Liver (tissue), 3 donors: ENCODE data around the gene KIF18B.

Experiments
- ATF3 ChIP-seq: IDR thresholded peaks from 2 replicates; pipeline ENCODE4 v1.6.1; 2016; ENCODE audit warnings: antibody characterized with exemption
- CTCF ChIP-seq: fragments of 150-350 bp; IDR thresholded peaks from 2 replicates; pipeline ENCODE4 v1.5.1; 2017; ENCODE audit warnings: improper control_type of control experiment, low read depth, low read length; ENCODE audit not compliant: missing input control
- GABPA ChIP-seq, 2 donors: IDR thresholded peaks in 1 of 2; conservative IDR thresholded peaks in 1 of 2; 2 replicates each; pipeline ENCODE4 v1.6.1; 2016; ENCODE audit warnings: antibody characterized with exemption in 2 of 2, mild to moderate bottlenecking in 1 of 2, moderate library complexity in 1 of 2
- JUND ChIP-seq, 2 donors: IDR thresholded peaks; 2 replicates each; pipeline ENCODE4 v1.6.1; 2016; ENCODE audit warnings: antibody characterized with exemption in 2 of 2
- MAX ChIP-seq: IDR thresholded peaks from 2 replicates; pipeline ENCODE4 v1.6.1; 2016; ENCODE audit warnings: antibody characterized with exemption
- REST ChIP-seq: IDR thresholded peaks from 2 replicates; pipeline ENCODE4 v1.6.1; 2016; ENCODE audit warnings: antibody characterized with exemption, mild to moderate bottlenecking
- SP1 ChIP-seq: IDR thresholded peaks from 2 replicates; pipeline ENCODE4 v1.6.1; 2018; ENCODE audit warnings: antibody characterized with exemption, mild to moderate bottlenecking
- YY1 ChIP-seq: IDR thresholded peaks from 2 replicates; pipeline ENCODE4 v1.6.1; 2016; ENCODE audit warnings: antibody characterized with exemption, mild to moderate bottlenecking
- donor health status: healthy.
- donor health status: healthy.

- TF ChIP-seq YY1 = no peak
- no peak for TF ChIP-seq SP1
- TF ChIP-seq REST = no peak
- TF ChIP-seq CTCF = no peak
- no peak for TF ChIP-seq MAX
- no peak for TF ChIP-seq ATF3
- no peak for TF ChIP-seq GABPA (IDR thresholded peaks at IDR 0.05 in 1 of 2, conservative IDR thresholded peaks at IDR 0.05 in 1 of 2)
- TF ChIP-seq JUND (IDR thresholded peaks at IDR 0.05) = no peak
Observed at GRCh38 chr17:44932787-44933097, 14.8 kb downstream of the KIF18B start.
